NCI-H446 treated with DMSO at 0.1 percent for 48 hours (cell line): ENCODE measurements around the gene CTIF.
A peak's percentile ranks its signal among the peaks of the same experiment; 100 is the strongest.

Source experiments
- DNase-seq: peaks from one replicate; lab custom pipeline; 2025; lab: John Stamatoyannopoulos, UW

Gene CTIF

DNA sequence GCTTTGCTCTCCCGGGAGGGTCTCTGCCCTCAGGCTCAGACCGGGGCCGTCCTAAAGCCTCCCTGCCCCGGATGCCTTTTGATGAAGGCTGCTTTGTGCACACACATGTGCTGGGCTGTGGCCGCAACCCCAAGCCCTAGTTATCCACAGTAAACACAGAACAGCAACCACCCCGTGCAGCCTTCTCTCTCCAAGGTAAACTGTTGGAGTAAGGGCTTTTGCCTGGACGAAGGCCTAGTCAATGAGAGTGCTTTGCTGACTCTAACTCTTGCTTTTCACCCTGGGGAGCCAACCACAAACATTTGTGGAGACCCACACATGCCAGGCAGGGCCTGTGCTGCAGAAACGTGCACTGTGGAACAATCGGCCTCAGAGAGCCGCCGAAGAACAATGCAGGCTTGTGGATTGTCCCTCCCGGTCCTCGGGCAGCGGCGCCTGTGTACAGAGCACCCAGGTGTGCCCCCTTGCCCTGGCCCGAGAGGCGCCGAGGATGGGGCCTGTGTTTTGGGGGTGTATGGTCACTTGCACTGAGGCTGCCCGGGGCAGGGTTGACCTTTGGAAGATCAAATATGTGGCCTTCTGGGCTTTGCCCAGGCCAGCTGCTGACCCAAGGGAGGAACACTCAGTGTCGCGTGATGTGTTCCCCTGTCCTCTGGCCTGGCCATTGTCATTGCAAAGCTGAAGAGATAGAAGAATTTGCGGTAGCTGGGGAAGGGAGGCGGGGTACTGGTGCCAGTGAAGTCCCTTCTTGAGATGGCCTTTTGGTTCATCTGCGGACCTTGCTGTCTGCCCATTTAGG lies 37.0 kb downstream of the CTIF start:
- no peak for DNase-seq

DNA sequence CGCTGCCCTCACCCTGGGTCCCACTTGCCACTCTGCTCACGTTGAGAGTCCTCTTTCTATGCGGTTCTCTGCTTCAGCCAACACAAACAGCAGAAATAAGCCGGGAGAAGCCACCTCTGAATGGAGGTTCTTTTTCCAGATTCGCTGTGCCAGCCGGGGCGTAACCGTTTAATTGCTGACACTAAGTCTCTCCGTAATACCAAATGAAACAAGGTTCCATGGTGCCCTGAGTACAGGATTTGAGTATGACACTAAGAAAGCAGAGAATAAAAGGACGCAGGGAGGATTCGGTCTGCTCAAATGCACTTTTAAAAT lies 37.6 kb downstream of the CTIF start:
- DNase-seq: no peak

DNA sequence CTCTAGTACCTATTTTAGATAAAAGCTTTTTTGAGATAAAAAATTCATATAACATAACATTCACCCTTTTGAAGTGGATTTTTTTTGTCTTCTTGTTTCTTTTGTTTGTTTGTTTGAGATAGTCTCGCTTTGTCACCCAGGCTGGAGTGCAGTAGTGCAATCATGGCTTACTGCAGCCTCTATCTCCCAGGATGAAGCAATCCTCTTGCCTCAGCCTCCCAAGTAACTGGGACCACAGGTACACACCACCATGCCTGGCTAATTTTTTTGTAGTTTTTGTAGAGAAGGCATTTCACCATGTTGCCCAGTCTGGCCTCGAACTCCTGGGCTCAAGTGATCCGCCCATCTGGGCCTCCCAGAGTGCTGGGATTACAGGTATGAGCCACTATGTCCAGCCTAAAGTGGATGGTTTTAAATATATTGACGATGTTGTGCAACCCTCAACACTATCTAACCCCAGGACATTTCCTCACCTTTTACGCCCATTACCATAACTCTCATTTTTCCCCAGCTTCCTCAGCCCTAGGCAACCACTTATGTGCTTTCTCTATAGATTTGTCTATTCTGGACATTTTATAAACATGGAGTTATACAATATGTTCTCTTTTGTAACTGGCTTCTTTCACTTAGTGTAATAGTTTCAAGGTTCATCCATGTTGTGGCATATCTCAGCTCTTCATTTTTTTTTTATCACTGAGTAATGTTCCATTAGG lies 38.8 kb downstream of the CTIF start:
- no peak for DNase-seq

DNA sequence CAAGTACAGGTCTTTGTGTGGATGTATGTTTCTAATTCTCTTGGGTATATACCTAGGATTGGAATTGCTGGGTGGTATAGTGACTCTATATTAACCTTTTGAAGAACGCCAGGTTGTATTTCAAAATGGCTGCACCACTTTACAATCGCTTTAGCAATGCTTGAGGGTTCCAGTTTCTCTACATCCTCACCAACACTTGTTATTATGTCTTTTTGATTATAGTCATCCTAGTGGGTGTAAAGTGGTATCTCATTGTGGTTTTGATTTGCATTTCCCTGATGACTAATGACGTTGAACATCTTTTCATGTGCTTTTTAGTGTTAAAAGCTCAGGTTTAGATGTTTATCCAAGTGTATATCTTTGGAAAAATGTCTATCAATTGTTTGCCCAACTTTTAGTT lies 39.5 kb downstream of the CTIF start:
- no peak for DNase-seq

DNA sequence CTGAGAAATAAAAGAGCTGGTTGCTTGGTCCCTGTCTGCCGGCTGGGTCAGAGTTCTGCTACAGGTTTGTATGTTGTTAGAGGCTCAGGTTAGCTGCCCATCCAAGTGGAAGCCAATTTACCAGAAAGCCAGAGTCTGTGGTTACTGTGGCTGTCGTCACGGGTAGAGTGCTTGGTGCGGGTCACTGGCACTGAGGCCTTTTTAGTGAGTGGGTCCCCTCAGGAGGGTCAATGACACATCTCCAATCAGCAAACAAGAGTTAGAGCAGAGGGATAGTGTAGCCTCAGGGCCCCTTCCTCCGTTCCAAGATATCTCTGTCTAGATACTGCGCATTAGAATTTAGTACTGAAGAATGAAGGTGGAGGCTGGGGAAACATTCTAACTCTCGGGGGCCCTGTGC lies 41.2 kb downstream of the CTIF start:
- no peak for DNase-seq

DNA sequence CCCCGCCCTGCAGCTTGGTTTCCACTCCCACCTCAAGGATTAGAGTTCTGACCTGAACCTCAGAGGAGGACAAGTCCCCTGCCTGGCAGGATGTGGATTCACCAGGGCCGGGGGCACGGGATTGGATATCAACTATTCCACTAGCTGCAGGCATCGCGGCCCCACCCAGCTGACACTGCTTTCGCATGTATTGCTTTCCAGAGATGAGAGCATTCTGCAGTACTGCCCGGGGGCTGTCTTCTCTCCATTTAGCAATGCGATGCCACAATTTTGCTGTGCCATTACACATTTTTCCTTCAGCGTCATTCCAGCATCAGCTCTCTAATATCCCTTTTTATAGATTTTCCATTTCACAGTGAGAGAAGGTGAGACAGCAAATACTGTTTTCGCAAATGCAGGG lies 42.0 kb downstream of the CTIF start:
- DNase-seq: no peak

DNA sequence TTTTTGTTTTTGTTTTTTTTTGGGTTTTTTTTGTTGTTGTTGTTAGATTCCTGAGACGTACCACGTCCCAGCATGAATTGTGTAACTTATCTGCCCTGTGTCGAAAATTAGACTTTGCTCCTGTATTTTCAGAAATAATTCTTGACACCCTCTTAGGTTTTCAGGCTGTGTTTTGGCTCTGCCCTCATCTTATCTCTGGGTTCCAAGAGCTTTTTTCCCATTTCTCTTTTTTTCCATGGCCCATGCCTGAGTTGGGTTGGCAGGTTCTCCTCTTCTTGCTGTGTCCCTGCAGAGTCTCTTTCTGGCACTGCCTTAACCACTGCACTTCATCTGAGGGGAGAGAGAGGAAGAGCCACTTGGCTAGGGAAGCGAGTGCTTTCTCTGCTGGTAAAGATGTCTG lies 42.4 kb downstream of the CTIF start:
- no peak for DNase-seq

DNA sequence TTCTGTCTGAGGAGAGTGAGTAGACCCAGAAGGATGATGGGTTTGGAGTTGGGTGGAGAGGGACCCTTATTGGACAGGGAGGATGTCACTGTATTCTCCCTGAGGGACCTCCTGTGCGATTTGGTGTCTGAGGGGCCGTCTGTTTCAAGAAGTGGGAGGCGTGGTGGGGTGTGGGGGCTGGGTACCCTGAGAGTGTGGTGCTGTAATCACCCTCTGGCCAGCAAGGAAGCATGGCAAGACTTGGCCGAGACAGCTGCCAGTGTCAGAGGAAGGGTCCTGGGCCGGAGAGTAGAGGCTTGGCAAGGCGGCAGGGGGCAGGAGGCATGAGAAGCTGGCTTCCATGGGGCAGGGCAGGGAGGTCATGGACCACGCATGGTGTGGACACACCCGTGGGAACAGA lies 43.1 kb downstream of the CTIF start:
- DNase-seq: no peak

DNA sequence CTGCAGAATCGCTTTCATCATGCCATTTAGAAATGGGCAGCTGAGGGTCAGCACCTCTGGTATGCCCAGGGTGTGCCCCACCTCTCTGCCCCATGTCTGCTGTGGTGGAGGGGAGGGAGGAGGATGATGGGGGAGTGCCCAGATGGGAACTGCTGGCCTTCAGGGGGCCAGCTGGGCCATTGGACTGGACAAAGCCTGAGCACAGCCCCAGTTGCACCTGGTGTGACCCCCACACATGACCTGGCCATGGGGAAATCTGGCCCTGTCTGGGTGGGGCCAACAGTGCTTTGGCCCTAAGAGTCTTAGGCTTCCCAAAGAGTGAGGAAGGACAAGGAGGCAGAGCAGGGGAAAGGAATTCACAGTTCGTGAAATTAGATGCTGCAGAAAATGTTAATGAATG lies 44.1 kb downstream of the CTIF start:
- DNase-seq: no peak

DNA sequence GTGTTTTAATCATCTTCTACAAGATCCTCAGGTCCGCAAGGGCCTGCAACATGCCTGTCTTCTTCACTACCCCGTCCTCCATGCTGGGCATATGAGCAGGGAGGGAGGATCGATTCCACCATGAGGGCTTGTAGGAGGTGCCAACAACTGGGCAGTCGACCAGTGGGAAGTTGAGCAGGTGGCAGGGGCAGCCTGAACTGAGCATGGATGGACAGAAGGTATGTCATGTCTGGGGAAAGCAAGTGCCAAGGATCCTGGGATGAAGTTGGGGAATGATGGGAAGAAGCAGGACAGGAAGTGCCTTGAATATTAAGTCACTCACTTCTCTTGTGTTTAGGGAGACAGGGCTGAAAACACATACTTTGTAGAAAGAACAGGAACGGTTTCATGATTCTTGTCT lies 44.7 kb downstream of the CTIF start:
- no peak for DNase-seq

DNA sequence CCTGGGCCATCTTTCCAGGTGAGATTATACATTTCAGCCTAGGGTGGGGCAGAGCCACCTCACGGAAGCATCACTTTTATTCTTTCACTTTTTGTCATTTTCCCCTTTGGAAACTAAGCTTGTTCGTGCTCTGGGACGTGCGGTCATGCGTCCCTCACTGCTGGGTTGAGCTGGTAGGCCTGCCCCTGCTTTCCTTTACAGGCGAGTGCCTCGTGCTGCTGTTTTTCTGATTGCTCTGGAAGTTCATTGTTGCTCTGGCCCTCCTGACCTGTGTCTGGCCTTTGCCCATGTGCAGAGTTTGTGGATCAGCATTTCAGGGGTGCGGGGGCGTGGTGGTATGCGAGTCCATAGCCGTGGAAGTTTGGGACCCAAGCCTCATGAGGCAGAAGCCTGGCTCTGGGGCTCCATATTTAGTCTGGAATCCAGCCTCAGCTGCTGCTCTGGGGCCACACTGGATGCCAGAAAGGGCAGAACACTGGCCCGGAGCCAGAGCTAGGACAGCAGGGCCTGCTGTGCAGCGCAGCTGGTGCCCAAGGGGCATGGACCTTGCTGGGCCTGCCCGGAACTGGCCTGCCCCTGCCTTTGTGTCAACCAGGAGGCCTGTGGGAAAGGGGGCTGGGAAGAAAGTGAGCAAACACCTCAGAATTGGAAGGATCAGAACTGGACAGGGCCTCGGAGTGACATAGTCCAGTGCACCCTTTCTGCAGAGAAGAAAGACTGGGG lies 51.1 kb downstream of the CTIF start:
- peak; percentile 52 for DNase-seq

DNA sequence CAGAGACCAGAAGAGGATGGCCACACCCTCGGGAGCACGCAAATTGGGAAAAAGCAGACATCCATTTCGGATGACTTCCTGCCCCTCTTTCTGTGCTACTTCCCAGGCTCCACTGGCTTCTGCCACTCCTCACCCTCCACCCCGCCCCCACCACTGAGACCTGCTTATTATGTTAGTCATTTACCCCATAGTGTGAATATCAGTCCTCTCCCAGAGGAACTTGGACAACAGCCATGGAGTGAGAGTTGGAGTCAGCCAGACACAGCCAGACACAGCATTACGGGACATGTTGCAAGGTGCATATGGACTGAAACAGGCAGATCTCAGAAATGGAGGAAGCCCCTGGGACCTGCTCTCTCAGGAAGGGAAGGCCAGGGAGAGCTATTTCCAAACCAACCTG lies 51.8 kb downstream of the CTIF start:
- peak; percentile 69 for DNase-seq

DNA sequence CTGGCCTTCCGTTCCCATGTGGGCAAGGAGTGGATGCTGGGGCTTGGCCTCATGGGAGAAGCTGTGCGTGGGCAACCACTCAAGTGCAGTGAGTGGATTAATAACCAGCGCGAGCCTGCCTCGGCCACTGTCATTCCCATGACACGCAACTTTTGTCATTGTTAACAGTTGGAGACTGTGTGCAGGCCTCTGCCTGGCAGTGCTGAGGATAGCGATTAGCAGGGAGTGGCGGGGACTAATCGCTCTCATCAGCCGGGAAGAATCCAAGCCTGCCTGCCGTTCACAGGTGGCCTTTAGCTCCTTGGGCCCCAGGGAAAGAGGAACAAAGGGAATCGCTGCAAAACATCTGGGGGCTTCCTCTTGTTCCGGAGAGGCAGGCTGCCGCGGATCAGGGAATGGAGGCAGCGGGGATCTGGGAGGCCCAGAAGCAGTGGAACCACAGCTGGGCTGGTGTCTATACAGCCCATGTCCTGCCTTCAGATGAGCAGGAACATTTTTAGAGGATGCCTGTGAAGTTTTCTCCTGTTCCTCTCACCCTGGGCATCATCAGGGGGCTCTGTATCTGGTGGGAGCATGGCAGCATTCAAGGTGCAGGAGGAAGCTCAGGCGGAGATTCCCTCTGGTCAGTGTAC lies 53.8 kb downstream of the CTIF start:
- DNase-seq: no peak

DNA sequence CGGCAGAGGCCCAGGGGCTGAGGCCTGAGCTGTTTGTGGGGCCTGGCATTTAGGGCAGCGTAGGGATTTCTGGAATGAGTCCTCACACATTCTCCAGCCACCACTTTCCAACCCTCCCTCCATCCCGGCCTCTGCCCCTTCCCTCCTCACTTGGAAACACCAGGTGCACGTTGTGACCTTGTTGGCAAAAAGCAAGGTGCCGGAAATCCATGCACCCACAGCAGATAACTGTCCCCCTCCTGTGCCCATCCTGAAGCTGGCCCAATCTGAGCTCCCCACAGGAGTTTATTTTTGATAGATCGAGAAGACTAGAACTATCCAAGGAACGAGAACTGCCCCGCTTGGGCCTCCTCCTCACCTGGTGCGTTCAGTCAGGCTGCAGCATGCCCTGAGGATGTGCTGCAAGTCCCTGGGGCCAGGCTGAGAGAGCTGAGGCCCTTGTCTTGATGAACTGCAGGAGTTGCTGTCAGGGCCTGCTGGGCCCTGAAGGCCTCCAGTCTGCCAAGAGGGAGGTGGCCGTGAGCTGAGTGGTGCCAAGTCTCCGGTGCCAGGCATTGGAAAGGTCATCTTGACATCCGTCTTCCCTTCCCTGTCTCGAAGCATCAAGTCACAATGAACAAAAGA lies 55.8 kb downstream of the CTIF start:
- no peak for DNase-seq

DNA sequence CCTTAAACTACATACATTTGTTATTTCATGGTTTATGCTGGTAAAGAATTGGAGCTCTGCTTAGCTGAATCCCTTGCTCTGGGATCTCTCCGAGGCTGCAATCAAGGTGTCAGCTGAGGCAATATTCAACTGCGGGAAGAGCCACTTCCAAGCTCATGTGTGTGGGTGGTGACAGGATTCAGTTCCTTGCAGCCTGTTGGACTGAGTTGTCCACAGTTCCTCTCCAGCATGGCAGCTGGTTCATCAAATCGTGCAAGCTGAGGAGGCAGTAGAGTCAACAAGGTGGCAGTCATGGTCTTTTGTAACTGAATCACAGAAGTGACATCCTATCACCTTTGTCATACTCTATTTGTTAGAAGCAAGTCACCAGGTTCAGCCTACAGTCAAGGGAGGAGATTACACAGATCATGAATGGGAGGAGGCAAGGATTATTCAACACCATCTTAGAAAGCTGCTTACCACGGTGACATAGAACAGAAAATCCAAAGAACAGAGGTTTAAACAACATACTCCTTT lies 56.9 kb downstream of the CTIF start:
- no peak for DNase-seq

DNA sequence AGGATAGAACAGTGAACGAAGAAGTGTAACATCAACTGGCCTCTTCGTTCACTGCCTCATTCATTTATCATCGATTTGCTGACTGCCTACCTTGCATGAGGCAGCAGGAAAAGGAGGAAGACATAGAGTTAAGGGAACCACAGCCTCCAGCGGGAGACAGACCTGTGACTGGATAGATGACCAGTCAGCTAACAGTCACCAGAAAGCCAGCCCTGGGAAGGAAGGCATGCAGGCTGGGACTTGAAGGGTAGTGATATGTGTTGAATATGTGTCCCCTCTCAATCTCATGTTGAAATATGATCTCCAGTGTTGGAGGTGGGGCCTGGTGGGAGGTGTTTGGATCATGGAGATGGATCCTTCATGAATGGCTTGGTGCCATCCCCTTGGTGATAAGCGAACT lies 58.3 kb downstream of the CTIF start:
- DNase-seq: no peak

DNA sequence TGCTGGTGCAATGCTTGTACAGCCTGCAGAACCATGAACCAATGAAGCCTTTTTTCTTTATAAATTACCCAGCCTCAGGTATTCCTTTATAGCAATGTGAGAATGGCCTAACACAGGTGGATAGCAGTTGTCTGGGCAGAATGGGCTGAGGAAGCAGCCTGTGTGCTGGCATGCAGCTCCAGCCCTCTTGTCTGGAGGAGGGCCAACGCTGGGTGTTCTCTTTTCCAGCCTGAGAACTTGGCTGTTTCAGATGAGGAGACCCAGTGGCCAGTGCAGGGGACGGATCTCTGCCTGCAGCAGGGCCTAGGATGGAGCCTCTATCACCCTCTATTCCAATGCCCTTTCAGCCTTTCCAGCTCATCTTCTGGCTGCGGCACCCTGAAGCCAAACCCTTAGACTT lies 58.8 kb downstream of the CTIF start:
- DNase-seq: no peak

DNA sequence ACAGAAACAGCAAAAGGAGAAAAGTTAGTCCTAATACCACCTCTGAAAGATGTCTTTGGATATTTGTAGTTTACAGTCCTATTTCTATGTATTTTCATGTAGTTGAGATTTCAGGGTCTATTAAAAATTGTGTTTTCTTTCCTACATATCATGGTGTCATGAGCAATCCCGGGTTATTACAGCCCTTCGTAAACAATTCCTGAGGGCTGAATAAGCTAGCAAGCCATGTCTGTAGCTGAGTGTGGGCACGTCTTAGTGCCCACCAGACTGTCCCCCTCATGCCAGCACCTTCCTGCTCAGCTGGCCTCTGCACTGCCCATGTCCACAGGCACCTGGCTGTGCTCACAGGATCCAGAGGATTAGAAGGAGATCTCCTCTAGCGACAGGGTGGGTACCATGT lies 60.6 kb downstream of the CTIF start:
- no peak for DNase-seq

DNA sequence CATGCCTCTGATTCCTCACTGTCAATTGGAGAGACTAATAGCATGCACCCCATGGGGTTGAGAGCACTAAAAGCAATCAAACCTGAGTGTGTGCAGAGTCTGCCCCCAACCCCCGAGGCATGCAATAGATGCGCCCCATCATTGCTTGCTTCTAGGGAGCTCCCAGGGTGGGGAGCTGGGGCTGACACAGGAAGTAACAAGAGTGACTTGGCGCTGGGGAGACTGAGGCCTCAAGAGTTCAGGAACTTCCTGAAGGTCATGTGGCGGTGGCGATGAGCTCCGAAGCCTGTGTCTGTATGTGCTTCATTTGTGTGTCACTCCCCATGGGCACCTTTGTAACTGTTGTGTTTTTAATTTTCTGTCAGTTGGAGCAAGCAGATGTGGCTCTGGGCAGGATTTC lies 61.2 kb downstream of the CTIF start:
- no peak for DNase-seq

DNA sequence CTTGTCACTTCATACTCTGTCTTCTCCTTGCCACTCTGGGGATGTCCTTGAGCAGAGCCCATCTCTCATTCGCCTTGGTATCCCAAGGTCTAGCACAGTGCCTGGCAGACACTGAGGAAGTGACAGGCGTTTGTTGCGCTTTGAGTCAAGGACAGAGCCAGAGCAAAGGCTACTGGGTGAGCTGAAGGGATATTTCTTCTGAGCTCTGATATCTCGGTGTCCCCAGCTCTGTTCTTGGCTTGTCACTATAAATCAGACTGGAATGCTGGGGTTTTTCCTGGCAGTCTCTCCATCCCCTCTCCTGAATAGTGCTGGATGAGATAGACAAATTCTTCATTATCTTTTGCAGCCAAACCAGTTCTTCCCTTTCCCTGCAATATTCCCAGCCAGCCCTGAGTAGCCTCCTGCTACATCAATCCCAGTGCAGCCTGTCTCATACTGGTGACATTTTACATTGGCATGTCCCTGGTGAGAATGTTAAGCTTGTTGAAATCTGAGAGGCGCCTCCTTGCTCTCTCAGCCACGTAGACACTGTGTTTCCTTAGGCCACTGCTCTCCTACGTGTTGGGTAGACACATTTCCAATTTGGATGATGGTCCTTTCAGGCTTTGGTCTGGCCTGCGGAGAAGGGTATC lies 61.7 kb downstream of the CTIF start:
- DNase-seq: no peak

DNA sequence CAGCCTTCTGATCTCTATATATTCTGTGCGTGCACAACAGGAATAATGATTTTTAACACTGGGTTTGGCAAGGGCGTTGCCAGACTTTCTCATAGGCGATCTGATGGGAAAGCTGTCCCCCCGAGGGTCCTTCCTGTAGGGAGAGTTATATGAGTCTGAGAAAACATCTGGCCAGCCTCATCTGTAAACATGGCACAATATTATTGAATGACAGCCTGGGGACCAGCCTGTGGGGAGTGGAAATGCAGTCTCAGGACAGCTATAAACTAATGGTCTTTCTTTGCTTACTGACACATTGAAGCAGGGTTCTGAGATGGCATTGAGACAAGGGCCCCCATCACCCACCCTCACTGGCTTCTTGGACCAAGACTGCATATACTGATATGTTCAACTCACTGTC lies 62.5 kb downstream of the CTIF start:
- DNase-seq: no peak
